ENCODE measurements around the gene LHX4.

The LHX4 gene

DNA sequence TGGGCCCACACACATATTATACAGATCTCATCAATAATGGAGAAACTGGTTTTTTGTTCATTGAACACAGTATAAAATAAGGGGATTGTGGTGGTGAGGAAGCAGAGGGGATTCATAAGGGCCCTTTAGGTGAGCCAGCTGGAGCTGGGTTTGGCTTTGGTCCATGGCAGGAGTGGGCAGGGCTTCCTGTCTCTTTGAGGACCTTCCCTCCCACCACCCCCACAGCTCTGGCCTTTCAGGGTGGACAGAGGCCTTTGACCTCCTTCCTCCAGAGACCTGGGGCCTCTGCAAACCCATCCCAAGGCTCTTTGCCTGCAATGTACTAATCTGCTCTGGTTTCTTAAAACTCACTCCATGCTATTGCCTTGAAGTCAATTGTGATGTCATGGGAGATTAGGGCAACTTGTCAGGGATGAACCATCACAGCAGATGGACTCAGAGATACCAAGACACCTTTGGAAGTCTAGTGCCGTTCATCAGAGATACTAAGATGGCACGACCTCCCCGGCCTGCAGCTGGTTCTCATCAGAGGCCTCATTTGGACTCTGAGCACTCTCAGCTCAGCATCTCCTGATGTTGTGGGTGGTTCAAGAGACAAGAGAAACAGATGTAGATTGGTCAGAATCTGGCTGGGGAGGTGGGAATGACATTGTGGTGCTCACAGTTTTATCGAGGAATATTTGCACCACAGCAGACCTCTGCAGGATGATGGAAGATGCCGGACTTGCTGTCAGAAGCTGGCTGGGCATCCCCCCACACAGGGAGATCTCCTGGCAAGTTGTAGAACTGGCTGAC is 37.9 kb downstream of the LHX4 start:
- H3K27ac ChIP-seq: no peak overlapping the region
- no peak for DNase-seq (ENCODE audit: low spot score)
- POLR2A ChIA-PET (ENCODE audit: low non-redundant PET): no interaction called here
- TF ChIP-seq, protein P1, sequence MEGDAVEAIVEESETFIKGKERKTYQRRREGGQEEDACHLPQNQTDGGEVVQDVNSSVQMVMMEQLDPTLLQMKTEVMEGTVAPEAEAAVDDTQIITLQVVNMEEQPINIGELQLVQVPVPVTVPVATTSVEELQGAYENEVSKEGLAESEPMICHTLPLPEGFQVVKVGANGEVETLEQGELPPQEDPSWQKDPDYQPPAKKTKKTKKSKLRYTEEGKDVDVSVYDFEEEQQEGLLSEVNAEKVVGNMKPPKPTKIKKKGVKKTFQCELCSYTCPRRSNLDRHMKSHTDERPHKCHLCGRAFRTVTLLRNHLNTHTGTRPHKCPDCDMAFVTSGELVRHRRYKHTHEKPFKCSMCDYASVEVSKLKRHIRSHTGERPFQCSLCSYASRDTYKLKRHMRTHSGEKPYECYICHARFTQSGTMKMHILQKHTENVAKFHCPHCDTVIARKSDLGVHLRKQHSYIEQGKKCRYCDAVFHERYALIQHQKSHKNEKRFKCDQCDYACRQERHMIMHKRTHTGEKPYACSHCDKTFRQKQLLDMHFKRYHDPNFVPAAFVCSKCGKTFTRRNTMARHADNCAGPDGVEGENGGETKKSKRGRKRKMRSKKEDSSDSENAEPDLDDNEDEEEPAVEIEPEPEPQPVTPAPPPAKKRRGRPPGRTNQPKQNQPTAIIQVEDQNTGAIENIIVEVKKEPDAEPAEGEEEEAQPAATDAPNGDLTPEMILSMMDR (conservative IDR thresholded peaks at IDR 0.05; ENCODE audit: low read depth): no peak
- CTCF ChIA-PET: interaction anchor here (0.6 to 1.1 kb wide), 3 partner anchors 89 to 1212 kb away, joined by 3 read pairs; no protein-coding TSS in a partner anchor

DNA sequence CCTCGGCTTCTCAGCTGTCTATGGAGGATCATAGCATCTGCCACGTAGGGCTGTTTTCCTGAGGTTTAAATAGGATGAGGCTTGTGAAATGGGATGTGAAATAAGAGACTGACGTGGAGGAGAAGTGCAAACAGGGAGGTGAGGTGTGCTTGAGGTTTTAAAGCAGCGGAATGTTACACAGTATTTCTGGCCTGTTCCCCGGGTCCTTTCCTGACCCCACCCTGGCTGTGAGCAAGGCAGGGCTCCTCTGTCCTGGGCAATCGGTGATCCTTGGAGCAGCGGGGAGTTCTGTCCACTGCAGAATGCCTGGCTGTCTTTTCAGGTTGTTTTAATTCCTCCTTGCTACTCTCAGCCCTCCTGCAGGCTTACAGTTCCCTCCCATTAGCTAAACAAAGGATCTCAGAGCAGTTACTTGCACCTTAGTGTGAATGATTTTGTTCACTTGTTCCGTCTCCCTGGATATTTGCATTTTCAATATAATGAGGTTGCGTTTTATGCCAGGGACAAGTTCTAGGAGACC is 38.6 kb downstream of the LHX4 start:
- ChIA-PET CTCF (no interaction called here), POLR2A (ENCODE audit: low non-redundant PET) (no interaction called here)
- TF ChIP-seq, protein P1 (conservative IDR thresholded peaks at IDR 0.05; ENCODE audit: low read depth): no peak
- H3K27ac ChIP-seq: no peak overlapping the region
- DNase-seq (ENCODE audit: low spot score): no peak

DNA sequence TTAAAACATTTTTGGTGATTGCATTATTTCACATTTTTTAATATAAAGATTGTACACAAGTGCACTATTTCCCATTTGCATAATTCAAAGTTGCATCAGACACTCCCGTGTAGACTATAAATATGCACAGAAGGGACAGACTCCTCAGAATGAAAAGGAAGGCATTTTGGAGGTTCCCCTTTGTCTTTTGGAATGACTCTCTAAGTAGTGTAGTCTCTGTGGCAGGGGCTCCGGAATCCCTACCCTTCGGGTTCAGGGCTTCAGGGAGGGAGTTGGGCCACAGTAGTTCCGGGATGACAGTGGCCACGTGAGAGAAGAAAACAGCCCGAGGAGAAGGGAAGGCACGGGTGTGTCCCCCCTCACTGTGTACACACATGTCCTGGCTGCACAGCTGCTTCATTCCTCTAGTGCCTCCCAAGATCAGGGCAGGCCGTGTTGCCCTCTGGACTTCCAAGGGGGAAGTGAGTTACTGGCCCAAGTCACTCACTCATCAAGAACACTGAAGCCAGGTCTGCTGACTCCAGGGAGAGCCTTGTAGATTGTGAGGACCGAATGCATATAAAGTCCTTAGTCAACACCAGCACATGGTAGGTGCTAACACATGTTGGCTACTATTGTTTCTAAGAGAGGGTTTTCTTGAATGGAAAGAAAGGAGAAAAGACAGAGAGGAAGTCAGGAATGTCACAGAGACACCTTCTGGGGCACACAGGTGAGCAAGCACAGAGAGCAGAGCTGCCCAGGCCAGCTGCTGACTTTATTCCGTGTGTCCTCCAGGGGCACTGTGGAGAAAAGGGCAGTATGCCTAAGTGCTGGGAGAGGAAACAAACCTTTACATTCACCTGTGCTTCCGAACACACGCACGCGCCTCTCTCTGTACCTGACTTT is 39.8 kb downstream of the LHX4 start:
- H3K27ac ChIP-seq: no peak overlapping the region
- POLR2A ChIA-PET (ENCODE audit: low non-redundant PET): no interaction called here
- no peak for DNase-seq (ENCODE audit: low spot score)
- CTCF ChIA-PET: interaction anchor here (0.5 to 1.0 kb wide), 5 partner anchors 9 to 1046 kb away, joined by 3 to 4 read pairs (median 4); no protein-coding TSS in a partner anchor
- TF ChIP-seq, protein P1 (conservative IDR thresholded peaks at IDR 0.05; ENCODE audit: low read depth): no peak

DNA sequence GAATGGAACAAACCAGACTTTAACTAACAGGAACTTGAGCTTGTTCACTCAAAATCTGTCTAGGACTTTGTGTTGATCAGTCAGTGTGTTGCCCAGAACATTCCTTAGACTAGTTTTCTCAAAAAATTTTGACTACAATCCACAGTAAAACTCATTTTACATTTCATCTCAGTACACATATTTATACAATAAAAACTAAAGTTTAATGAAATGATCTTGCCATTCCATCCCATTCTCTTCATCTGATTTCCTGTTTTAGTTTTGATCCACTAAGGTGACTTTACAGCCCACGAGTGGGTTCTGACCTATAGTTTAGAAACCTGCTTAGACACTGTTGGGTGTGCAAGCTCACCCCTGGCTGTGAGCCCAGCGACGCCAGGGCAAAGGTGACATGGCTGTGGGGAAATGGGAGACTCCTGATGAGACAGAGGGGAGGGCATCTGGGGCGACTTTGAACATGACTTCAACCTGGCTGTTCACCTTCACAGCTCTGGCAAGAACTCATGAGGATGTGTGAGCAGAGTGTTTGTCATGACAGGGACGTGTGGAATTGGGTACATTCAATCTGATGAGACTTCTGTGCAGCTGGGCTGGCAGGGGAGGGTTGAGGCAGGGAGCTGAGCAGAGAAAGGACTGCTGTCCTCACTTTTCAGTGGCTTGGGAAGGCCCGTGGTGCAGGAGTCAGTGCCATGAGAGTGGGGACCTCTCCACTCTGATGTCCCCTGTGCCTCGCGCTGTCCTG is 40.6 kb downstream of the LHX4 start:
- DNase-seq (ENCODE audit: low spot score): no peak
- CTCF ChIA-PET: interaction anchor here (0.5 to 1.0 kb wide), 5 partner anchors 8 to 1045 kb away, joined by 3 to 4 read pairs (median 4); no protein-coding TSS in a partner anchor
- H3K27ac ChIP-seq: peak overlapping the region; percentile 46
- TF ChIP-seq, protein P1 (conservative IDR thresholded peaks at IDR 0.05; ENCODE audit: low read depth): no peak
- POLR2A ChIA-PET (ENCODE audit: low non-redundant PET): no interaction called here

DNA sequence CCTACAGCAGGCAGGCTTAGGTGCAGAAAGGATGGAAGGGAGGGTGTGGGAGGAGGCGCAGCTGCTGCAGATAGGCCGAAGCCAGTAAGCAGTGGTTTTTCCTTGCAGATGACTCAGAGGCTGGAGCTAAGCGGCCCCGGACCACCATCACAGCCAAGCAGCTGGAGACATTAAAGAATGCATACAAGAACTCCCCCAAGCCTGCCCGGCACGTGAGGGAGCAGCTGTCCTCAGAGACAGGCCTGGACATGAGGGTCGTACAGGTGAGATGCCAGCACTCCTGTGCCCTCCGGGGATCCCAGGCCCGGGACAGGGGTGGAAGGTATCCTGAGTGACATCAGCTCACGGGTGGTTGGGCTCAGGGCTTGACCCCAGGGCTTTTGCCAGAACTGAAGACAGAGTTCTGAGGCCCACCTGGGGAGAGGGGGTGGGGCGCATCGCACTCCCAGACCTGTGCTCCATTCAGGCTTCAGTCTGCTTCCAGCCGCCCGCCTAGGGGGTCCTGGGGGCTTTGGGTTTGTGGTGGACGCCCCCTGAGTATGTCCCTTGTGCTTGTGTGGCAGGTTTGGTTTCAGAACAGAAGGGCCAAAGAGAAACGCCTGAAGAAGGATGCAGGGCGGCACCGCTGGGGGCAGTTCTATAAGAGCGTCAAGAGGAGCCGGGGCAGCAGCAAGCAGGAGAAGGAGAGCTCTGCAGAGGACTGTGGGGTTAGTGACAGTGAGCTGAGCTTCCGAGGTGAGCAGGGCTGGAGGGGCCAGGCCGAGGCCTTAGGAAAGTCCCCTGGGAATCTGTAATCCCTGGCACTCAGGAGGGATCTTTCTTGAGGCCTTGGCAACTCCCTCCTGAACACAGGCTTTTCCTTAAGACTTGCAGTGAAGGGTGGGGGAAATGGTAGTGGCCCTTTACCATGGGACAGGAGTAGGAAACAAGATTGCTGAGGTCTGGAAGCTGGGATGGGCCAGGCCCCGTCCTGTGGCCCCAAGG is 41.5 kb downstream of the LHX4 start:
- TF ChIP-seq, protein P1 (conservative IDR thresholded peaks at IDR 0.05; ENCODE audit: low read depth): no peak
- CTCF ChIA-PET: interaction anchor here (1.0 kb wide), 1 partner anchor 23 kb away, joined by 4 read pairs; no protein-coding TSS in a partner anchor
- DNase-seq (ENCODE audit: low spot score): peak; percentile 18
- POLR2A ChIA-PET (ENCODE audit: low non-redundant PET): no interaction called here
- peak overlapping the region; percentile 46 for H3K27ac ChIP-seq

Measured in RWPE1 (cell line).